ENCODE measurements around the gene WDPCP. TPM values are rescaled to one million over a fixed set of nuclear protein-coding genes. Genes with fewer than 3 reads are reported as not detected.

Gene WDPCP
- total RNA-seq, 2 donors from 2014 or later: 11.6 to 12.9 TPM

GRCh38 chr2:63545023-63545422 is 43.3 kb downstream of the WDPCP start:
- no peak overlapping the region for H3K4me3 Mint-ChIP-seq
- no peaks in the 10 kb centered on the region for H3K9me3 ChIP-seq (ENCODE audit: control insufficient read depth, low read length, poor library complexity, severe bottlenecking)

GRCh38 chr2:63544017-63544627 is 44.2 kb downstream of the WDPCP start:
- H3K4me1 Mint-ChIP-seq: peaks cover 3% of the 10 kb centered on the region
- no peak overlapping the region for H3K4me3 Mint-ChIP-seq
- H3K36me3 Mint-ChIP-seq (ENCODE audit: low read depth): no peaks in the 10 kb centered on the region
- DNase-seq (no peak), ATAC-seq (peak; percentile 45)
- no peaks in the 10 kb centered on the region for H3K9me3 ChIP-seq (ENCODE audit: control insufficient read depth, low read length, poor library complexity, severe bottlenecking)
- no peaks in the 10 kb centered on the region for H3K27me3 Mint-ChIP-seq
- H3K27ac Mint-ChIP-seq: no peak overlapping the region

More at GRCh38 chr2:63545023-63545422, 43.3 kb downstream of the WDPCP start:
- no peaks in the 10 kb centered on the region for H3K36me3 Mint-ChIP-seq (ENCODE audit: low read depth)
- H3K27ac Mint-ChIP-seq: no peak overlapping the region
- no peaks in the 10 kb centered on the region for H3K27me3 Mint-ChIP-seq
- H3K4me1 Mint-ChIP-seq: peaks cover 3% of the 10 kb centered on the region
- no peak for ATAC-seq
- no peak for DNase-seq

GRCh38 chr2:63539416-63540162 is 48.7 kb downstream of the WDPCP start:
- Mint-ChIP-seq H3K4me1 (no peaks in the 10 kb centered on the region), H3K36me3 (ENCODE audit: low read depth) (no peaks in the 10 kb centered on the region), H3K27me3 (no peaks in the 10 kb centered on the region), H3K27ac (no peak overlapping the region), H3K4me3 (no peak overlapping the region)
- H3K9me3 ChIP-seq (ENCODE audit: control insufficient read depth, low read length, poor library complexity, severe bottlenecking): no peaks in the 10 kb centered on the region
- ATAC-seq: no peak
- DNase-seq: no peak

GRCh38 chr2:63538390-63538789 is 49.9 kb downstream of the WDPCP start:
- no peaks in the 10 kb centered on the region for H3K9me3 ChIP-seq (ENCODE audit: control insufficient read depth, low read length, poor library complexity, severe bottlenecking)
- H3K27ac Mint-ChIP-seq: no peak overlapping the region
- no peaks in the 10 kb centered on the region for H3K36me3 Mint-ChIP-seq (ENCODE audit: low read depth)
- no peak overlapping the region for H3K4me3 Mint-ChIP-seq
- ATAC-seq: no peak
- H3K4me1 Mint-ChIP-seq: no peaks in the 10 kb centered on the region
- H3K27me3 Mint-ChIP-seq: no peaks in the 10 kb centered on the region
- no peak for DNase-seq

- ATAC-seq (no peak), DNase-seq (no peak)
- no peaks in the 10 kb centered on the region for H3K9me3 ChIP-seq (ENCODE audit: control insufficient read depth, low read length, poor library complexity, severe bottlenecking)
- Mint-ChIP-seq H3K36me3 (ENCODE audit: low read depth) (no peaks in the 10 kb centered on the region), H3K27ac (no peak overlapping the region), H3K4me3 (no peak overlapping the region), H3K27me3 (no peaks in the 10 kb centered on the region), H3K4me1 (no peaks in the 10 kb centered on the region)
Measured at GRCh38 chr2:63537306-63537705, 51.0 kb downstream of the WDPCP start.

- H3K36me3 Mint-ChIP-seq (ENCODE audit: low read depth): no peaks in the 10 kb centered on the region
- no peaks in the 10 kb centered on the region for H3K4me1 Mint-ChIP-seq
- H3K27ac Mint-ChIP-seq: no peak overlapping the region
- no peaks in the 10 kb centered on the region for H3K9me3 ChIP-seq (ENCODE audit: control insufficient read depth, low read length, poor library complexity, severe bottlenecking)
- ATAC-seq (no peak), DNase-seq (no peak)
- no peaks in the 10 kb centered on the region for H3K27me3 Mint-ChIP-seq
- no peak overlapping the region for H3K4me3 Mint-ChIP-seq
Measured at GRCh38 chr2:63530704-63531279, 57.5 kb downstream of the WDPCP start.

- H3K9me3 ChIP-seq (ENCODE audit: control insufficient read depth, low read length, poor library complexity, severe bottlenecking): peaks cover 5% of the 10 kb centered on the region
- Mint-ChIP-seq H3K4me1 (no peaks in the 10 kb centered on the region), H3K36me3 (ENCODE audit: low read depth) (no peaks in the 10 kb centered on the region), H3K27me3 (no peaks in the 10 kb centered on the region), H3K27ac (no peak overlapping the region), H3K4me3 (no peak overlapping the region)
- no peak for DNase-seq
- no peak for ATAC-seq
Measured at GRCh38 chr2:63525905-63526304, 62.4 kb downstream of the WDPCP start.

- Mint-ChIP-seq H3K4me1 (no peaks in the 10 kb centered on the region), H3K27ac (no peak overlapping the region), H3K36me3 (ENCODE audit: low read depth) (no peaks in the 10 kb centered on the region), H3K27me3 (no peaks in the 10 kb centered on the region), H3K4me3 (no peak overlapping the region)
- ATAC-seq (no peak), DNase-seq (no peak)
- H3K9me3 ChIP-seq (ENCODE audit: control insufficient read depth, low read length, poor library complexity, severe bottlenecking): peaks cover 9% of the 10 kb centered on the region
Measured at GRCh38 chr2:63522950-63523349, 65.3 kb downstream of the WDPCP start.

GRCh38 chr2:63520793-63521192 is 67.5 kb downstream of the WDPCP start:
- no peak for ATAC-seq
- H3K36me3 Mint-ChIP-seq (ENCODE audit: low read depth): peaks cover 3% of the 10 kb centered on the region
- no peak overlapping the region for H3K4me3 Mint-ChIP-seq
- peaks cover 9% of the 10 kb centered on the region for H3K9me3 ChIP-seq (ENCODE audit: control insufficient read depth, low read length, poor library complexity, severe bottlenecking)
- DNase-seq: no peak
- H3K4me1 Mint-ChIP-seq: no peaks in the 10 kb centered on the region
- no peak overlapping the region for H3K27ac Mint-ChIP-seq
- H3K27me3 Mint-ChIP-seq: no peaks in the 10 kb centered on the region

- Mint-ChIP-seq H3K4me1 (no peaks in the 10 kb centered on the region), H3K27ac (no peak overlapping the region), H3K4me3 (no peak overlapping the region), H3K27me3 (no peaks in the 10 kb centered on the region), H3K36me3 (ENCODE audit: low read depth) (peaks cover 3% of the 10 kb centered on the region)
- peaks cover 2% of the 10 kb centered on the region for H3K9me3 ChIP-seq (ENCODE audit: control insufficient read depth, low read length, poor library complexity, severe bottlenecking)
- DNase-seq (no peak), ATAC-seq (no peak)
Measured at GRCh38 chr2:63514781-63515180, 73.5 kb downstream of the WDPCP start.

- ATAC-seq: no peak
- H3K36me3 Mint-ChIP-seq (ENCODE audit: low read depth): peaks cover 5% of the 10 kb centered on the region
- no peak overlapping the region for H3K27ac Mint-ChIP-seq
- H3K4me1 Mint-ChIP-seq: no peaks in the 10 kb centered on the region
- no peak overlapping the region for H3K4me3 Mint-ChIP-seq
- peaks cover 2% of the 10 kb centered on the region for H3K9me3 ChIP-seq (ENCODE audit: control insufficient read depth, low read length, poor library complexity, severe bottlenecking)
- H3K27me3 Mint-ChIP-seq: no peaks in the 10 kb centered on the region
- no peak for DNase-seq
Measured at GRCh38 chr2:63514237-63514716, 74.0 kb downstream of the WDPCP start.

GRCh38 chr2:63506320-63506719 is 82.0 kb downstream of the WDPCP start:
- no peaks in the 10 kb centered on the region for H3K27me3 Mint-ChIP-seq
- peaks cover 5% of the 10 kb centered on the region for H3K36me3 Mint-ChIP-seq (ENCODE audit: low read depth)
- no peak for ATAC-seq
- DNase-seq: no peak
- H3K9me3 ChIP-seq (ENCODE audit: control insufficient read depth, low read length, poor library complexity, severe bottlenecking): no peaks in the 10 kb centered on the region
- H3K27ac Mint-ChIP-seq: no peak overlapping the region
- H3K4me3 Mint-ChIP-seq: no peak overlapping the region
- no peaks in the 10 kb centered on the region for H3K4me1 Mint-ChIP-seq

GRCh38 chr2:63503818-63504217 is 84.5 kb downstream of the WDPCP start:
- H3K27ac Mint-ChIP-seq: no peak overlapping the region
- H3K36me3 Mint-ChIP-seq (ENCODE audit: low read depth): peaks cover 2% of the 10 kb centered on the region

More at GRCh38 chr2:63503818-63504217, 84.5 kb downstream of the WDPCP start:
- H3K4me3 Mint-ChIP-seq: no peak overlapping the region
- H3K9me3 ChIP-seq (ENCODE audit: control insufficient read depth, low read length, poor library complexity, severe bottlenecking): no peaks in the 10 kb centered on the region
- ATAC-seq: no peak
- DNase-seq: no peak
- H3K27me3 Mint-ChIP-seq: no peaks in the 10 kb centered on the region
- no peaks in the 10 kb centered on the region for H3K4me1 Mint-ChIP-seq

All from T-helper 17 cell (primary cell).